ENCODE measurements around the gene GRIK4.

Gene GRIK4

DNA sequence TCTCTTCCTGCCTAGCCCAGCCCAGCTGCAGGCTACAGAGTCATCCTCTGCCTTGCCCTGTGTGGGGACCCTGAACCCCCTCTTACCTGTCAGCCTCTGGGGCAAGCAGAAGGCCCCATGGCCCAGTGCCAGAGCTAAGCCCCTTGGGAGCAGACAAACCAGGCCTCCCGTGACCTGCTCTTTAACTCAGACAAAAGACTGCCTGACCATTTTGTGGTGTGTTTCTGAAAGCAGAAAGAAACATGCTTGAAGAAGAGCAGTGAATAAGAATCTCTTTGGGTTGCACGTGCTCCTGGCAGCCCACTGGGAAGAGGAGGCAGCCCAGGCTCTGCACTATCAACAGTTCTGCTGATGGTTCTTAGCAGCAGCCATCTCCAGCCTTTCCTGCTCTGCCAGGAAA, 118.6 kb downstream of the GRIK4 start:
- Histone ChIP-seq H3K9me3 (ENCODE audit: low read length) (no peaks in the 10 kb centered on the region), H3K27ac (ENCODE audit: low read depth, low read length, poor library complexity, severe bottlenecking) (no peak overlapping the region), H3K9ac (ENCODE audit: low read length) (no peak overlapping the region), H2AFZ (ENCODE audit: low read length) (no peak overlapping the region), H3K4me3 (ENCODE audit: low read depth, low read length, poor library complexity, severe bottlenecking) (no peak overlapping the region), H3K36me3 (ENCODE audit: insufficient read depth, low read length) (no peaks in the 10 kb centered on the region), H3K9me2 (ENCODE audit: low read depth, low read length) (no peaks in the 10 kb centered on the region), H4K20me1 (ENCODE audit: insufficient read depth, low read length) (no peaks in the 10 kb centered on the region), H3F3A (ENCODE audit: insufficient read depth, low read length) (no peaks in the 10 kb centered on the region), H3K4me2 (ENCODE audit: low read length) (no peak overlapping the region), H3K27me3 (ENCODE audit: insufficient read depth, low read length) (no peaks in the 10 kb centered on the region), H3K4me1 (ENCODE audit: insufficient read depth, low read length, severe bottlenecking) (no peaks in the 10 kb centered on the region), H3K79me2 (ENCODE audit: insufficient read depth, low read length) (no peaks in the 10 kb centered on the region)
- TF ChIP-seq EZH2 (IDR thresholded peaks at IDR 0.05; ENCODE audit: borderline replicate concordance, low read length) (no peak), CTCF (IDR thresholded peaks at IDR 0.05; ENCODE audit: low read length) (no peak)

DNA sequence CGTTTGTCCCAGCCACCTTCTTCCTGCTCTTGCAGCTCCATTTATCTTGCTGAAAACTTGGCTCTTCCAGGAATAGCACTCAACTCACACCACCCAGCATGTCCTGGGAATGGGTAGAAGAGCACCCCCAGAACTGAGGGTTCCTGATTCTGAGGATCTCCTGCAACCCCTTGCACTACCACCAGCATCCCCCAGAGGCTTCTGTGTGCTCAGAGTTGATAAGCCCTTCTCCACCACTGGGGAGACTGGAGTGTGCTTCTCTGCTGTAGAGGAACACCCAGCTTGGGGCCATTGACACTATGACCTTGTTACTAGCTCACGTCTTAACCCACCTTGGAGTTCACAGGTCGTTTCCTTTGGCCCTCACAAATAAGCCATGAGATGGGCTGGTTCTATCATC, 121.0 kb downstream of the GRIK4 start:
- Histone ChIP-seq H4K20me1 (ENCODE audit: insufficient read depth, low read length) (no peaks in the 10 kb centered on the region), H3F3A (ENCODE audit: insufficient read depth, low read length) (no peaks in the 10 kb centered on the region), H3K4me2 (ENCODE audit: low read length) (no peak overlapping the region), H3K4me1 (ENCODE audit: insufficient read depth, low read length, severe bottlenecking) (no peaks in the 10 kb centered on the region), H3K9me2 (ENCODE audit: low read depth, low read length) (no peaks in the 10 kb centered on the region), H3K36me3 (ENCODE audit: insufficient read depth, low read length) (no peaks in the 10 kb centered on the region), H3K9ac (ENCODE audit: low read length) (no peak overlapping the region), H2AFZ (ENCODE audit: low read length) (no peak overlapping the region), H3K4me3 (ENCODE audit: low read depth, low read length, poor library complexity, severe bottlenecking) (no peak overlapping the region), H3K27ac (ENCODE audit: low read depth, low read length, poor library complexity, severe bottlenecking) (no peak overlapping the region), H3K79me2 (ENCODE audit: insufficient read depth, low read length) (no peaks in the 10 kb centered on the region), H3K27me3 (ENCODE audit: insufficient read depth, low read length) (no peaks in the 10 kb centered on the region), H3K9me3 (ENCODE audit: low read length) (no peaks in the 10 kb centered on the region)
- TF ChIP-seq EZH2 (IDR thresholded peaks at IDR 0.05; ENCODE audit: borderline replicate concordance, low read length) = no peak
- TF ChIP-seq CTCF (IDR thresholded peaks at IDR 0.05; ENCODE audit: low read length) = no peak

- no peak overlapping the region for H3K4me2 ChIP-seq (ENCODE audit: low read length)
- H3K27me3 ChIP-seq (ENCODE audit: insufficient read depth, low read length) = no peaks in the 10 kb centered on the region
- H3K79me2 ChIP-seq (ENCODE audit: insufficient read depth, low read length) = no peaks in the 10 kb centered on the region
- no peaks in the 10 kb centered on the region for H3K9me2 ChIP-seq (ENCODE audit: low read depth, low read length)
- H3K36me3 ChIP-seq (ENCODE audit: insufficient read depth, low read length) = no peaks in the 10 kb centered on the region
- H3K4me3 ChIP-seq (ENCODE audit: low read depth, low read length, poor library complexity, severe bottlenecking) = no peak overlapping the region
- no peaks in the 10 kb centered on the region for H3K4me1 ChIP-seq (ENCODE audit: insufficient read depth, low read length, severe bottlenecking)
- H3K27ac ChIP-seq (ENCODE audit: low read depth, low read length, poor library complexity, severe bottlenecking) = no peak overlapping the region
- TF ChIP-seq CTCF (IDR thresholded peaks at IDR 0.05; ENCODE audit: low read length) (no peak), EZH2 (IDR thresholded peaks at IDR 0.05; ENCODE audit: borderline replicate concordance, low read length) (no peak)
- no peak overlapping the region for H2AFZ ChIP-seq (ENCODE audit: low read length)
- H3K9ac ChIP-seq (ENCODE audit: low read length) = no peak overlapping the region
- H4K20me1 ChIP-seq (ENCODE audit: insufficient read depth, low read length) = no peaks in the 10 kb centered on the region
- H3F3A ChIP-seq (ENCODE audit: insufficient read depth, low read length) = no peaks in the 10 kb centered on the region
- no peaks in the 10 kb centered on the region for H3K9me3 ChIP-seq (ENCODE audit: low read length)
Measured at GRCh38 chr11:120633616-120634393, 122.3 kb downstream of the GRIK4 start.

Data from OCI-LY1 (cell line).